HG03565 (cell line): ENCODE data around the gene RNF32.
"Not testable (repeated sequence)": the region's sequence is repeated elsewhere in the genome, so short reads cannot be mapped to it uniquely, and the experiment has no call there.

Source experiments
- ATAC-seq: cut with Tn5 transposase; IDR thresholded peaks from one replicate; pipeline ENCODE4 v1.9.1; 2021; ENCODE audit warnings: mild to moderate bottlenecking, moderate library complexity; ENCODE audit not compliant: unreplicated experiment

The RNF32 gene

DNA sequence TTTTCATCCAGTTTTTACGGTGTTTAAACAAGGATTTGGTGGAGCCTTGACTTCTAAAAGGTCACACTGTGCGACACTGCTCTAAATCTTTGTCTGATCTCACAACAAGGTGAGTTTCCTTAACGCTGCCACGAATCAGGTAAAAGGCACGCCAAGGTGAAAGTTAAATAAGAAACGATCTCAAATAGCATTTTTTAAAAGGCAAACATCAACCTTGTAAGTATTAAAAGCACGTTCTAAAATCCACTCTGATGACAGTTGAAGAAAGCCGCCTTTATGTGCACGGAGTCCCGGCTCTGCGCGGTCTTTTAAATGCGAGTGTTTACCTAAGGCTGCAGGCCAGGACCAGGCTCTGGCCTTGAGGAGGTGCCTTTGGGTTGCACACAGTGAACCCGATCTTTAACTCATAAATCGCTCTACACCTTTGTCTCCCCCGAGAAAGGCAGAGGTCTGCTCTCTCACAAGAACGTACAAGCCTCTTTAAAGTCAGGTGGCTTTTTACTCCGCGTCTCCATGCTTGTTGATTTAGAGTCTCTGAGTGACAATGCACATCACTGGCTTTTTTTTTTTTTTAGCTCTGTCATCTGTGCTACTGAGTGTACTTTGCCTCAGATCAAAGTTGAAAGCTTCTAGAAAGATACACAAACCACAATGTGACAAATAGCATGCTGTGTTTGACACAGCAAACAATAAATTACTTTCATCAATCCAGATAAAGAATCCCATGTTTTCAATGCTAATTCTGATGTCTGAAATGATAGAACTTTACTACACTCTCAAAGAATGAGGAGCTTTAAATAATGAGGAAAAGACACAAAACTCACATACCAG lies 25.9 kb upstream of the RNF32 start:
- no peak for ATAC-seq

GRCh38 chr7:156616269-156617202 lies 24.0 kb upstream of the RNF32 start:
- ATAC-seq, result no peak

GRCh38 chr7:156617215-156617614 lies 23.4 kb upstream of the RNF32 start:
- ATAC-seq, result no peak

GRCh38 chr7:156618078-156618779 lies 22.3 kb upstream of the RNF32 start:
- ATAC-seq, result no peak

- no peak for ATAC-seq
Measured at GRCh38 chr7:156618780-156619367, 21.7 kb upstream of the RNF32 start.

DNA sequence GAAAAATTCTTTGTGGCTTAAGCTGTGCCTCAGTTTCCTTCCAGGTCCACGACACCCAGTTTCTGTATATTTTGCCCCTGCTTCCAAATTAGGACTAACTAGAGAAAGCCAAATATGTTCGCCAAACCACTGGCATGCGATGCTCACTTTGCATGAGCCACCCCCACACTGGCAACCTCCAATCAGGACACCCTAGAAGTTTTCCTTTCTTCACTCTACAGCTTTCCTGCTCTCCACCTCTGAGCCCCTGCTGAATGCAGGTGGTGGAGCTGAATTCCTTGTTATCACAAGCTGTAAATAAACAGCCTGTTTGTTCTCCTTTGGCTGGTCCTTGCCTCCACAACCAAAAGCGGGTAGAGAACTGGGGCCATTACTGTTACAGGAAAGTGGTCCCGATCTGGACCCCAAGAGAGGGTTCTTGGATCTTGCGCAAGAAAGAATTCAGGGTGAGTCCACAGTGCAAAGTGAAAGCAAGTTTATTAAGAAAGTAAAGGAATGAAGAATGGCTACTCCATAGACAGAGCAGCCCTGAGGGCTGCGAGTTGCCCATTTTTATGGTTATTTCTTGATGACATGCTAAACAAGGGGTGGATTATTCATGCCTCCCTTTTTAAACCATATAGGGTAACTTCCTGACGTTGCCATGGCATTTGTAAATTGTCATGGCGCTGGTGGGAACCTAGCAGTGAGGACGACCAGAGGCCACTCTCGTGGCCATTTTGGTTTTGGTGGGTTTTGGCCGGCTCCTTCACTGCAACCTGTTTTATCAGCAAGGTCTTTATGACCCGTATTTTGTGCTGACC lies 20.9 kb upstream of the RNF32 start:
- not testable (repeated sequence) for ATAC-seq

DNA sequence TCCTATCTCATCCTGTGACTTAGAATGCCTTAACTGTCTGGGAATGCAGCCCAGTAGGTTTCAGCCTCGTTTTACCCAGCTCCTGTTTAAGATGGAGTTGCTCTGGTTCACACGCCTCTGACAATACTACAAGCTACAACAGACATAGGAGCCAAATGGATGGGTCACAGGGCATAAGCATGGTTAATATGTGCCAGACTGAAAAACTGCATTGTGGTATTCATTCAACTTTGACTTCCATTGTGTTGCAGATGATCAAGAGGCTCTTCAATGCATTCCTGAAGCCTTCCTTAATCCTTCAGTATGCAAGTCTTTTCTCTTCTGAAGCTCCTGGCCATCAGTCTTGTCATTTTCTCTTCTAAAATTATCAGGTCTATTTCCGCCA lies 20.3 kb upstream of the RNF32 start:
- ATAC-seq, result no peak

DNA sequence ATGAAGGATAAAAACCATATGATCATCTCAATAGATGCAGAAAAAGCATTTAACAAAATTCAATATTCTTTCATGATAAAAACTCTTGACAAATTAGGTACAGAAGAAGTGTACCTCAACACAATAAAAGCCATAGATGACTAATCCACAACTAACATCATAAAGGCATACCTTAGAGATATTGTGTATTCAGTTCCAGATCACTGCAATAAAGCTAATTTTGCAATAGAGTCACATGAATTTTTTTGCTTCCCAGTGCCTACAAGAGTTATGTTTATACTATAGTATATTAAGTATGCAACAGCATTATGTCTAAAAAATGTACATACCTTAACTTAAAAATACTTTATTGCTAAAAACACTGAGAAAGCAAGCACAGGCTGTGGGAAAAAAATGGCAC lies 18.9 kb upstream of the RNF32 start:
- ATAC-seq, result no peak

DNA sequence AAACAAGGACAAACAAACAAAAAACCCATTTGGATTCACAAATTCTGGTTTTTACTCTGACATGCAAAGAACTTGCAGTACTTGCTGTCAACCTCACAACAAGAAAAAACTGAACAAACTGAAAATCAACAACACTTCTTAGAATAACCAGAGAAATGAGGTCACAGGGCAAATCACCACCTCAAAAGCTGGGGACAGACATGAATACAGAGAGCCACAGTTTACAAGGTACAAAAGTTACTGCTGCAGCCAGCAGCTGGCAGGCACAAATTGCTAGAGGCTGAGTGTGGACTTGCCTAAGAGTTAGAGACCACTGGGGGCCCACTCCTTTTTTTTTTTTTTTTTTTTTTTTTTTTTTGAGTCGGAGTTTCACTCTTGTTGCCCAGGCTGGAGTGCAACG lies 15.0 kb upstream of the RNF32 start:
- ATAC-seq, result no peak

DNA sequence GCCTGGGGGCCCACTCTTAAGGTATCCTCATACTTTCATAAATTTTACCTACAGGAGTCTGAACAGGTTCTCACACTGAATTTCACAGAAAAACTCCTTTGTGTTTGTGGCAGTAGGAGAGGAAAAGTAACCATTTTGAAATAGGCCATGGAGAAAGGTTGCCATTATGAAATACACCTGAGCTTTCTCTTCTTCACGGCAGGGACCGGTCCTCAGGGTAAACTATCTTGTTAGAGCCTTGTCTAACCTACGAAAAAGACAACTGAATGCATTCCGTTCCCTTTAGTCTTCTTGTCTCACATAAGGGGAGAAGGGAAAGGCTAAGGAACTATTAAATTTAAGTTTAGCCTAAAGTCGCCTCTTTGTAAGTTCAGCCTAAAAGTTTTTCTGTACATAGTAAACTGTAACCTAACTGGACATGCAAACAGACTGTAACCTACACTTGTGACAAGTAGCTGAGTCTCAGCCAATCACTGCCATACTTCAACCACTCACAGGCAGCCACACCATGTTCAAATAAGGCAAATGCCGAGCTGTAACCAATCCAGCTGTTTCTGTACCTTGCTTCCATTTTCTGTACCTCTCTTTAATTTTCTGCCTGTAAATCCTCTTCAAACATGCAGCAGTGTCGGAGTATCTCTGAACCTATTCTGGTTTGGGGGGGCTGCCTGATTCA lies 14.2 kb upstream of the RNF32 start:
- ATAC-seq, result no peak

- ATAC-seq, result no peak
Measured at GRCh38 chr7:156628562-156628961, 12.0 kb upstream of the RNF32 start.

DNA sequence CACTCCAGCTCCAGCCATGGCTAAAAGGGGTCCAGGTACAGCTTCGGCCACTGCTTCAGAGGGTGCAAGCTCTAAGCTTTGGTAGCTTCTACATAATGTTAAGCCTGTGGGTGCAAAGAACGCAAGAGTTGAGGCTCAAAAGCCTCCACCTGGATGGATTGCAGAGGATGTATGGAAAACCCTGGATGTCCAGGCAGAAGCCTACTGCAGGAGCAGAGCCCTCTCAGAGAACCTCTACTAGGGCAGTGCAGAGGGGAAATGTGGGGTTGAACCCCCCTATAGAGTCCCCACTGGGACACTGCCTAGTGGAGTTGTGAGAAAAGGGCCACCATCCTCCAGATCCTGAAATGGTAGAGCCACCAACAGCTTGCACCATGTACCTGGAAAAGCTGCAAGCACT lies 10.7 kb upstream of the RNF32 start:
- ATAC-seq, result no peak

GRCh38 chr7:156634117-156634516 lies 6.5 kb upstream of the RNF32 start:
- no peak for ATAC-seq

DNA sequence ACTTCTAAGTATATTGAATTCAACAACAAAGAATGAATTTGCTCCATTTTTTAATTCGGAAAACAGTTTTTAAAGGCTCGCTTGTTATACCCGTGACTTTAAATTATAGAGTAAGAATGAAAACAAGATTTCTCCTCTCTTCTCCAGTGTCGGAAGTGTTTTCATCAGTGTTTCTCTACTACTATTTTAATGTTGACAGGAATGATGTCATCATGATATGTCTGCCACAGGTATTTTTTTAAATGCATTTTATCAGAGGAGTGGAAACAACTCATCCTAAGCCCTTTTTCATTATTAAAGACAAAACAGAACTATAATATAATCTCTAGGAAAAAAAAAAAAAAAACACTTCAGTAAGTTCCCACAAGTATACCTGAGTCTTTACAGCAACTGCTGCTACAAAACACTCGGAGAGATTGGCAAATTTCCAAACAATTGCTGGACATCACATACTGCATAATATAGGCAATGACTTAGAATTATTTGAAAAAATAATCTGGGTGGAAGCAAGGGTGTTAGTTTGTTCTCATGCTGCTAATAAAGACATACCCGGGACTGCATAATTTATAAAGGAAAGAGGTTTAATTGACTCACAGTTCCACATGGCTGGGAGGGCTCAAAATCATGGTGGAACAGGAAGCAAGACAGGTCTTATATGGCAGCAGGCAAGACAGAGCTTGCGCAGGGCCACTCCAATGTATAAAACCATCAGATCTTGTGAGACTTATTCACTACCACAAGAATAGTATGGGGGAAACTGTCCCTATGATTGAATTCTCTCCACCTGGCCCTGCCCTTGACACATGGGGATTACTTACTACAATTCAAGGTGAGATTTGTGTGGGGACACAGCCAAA lies 4.8 kb upstream of the RNF32 start:
- no peak for ATAC-seq

GRCh38 chr7:156637093-156637492 lies 3.5 kb upstream of the RNF32 start:
- not testable (repeated sequence) for ATAC-seq

DNA sequence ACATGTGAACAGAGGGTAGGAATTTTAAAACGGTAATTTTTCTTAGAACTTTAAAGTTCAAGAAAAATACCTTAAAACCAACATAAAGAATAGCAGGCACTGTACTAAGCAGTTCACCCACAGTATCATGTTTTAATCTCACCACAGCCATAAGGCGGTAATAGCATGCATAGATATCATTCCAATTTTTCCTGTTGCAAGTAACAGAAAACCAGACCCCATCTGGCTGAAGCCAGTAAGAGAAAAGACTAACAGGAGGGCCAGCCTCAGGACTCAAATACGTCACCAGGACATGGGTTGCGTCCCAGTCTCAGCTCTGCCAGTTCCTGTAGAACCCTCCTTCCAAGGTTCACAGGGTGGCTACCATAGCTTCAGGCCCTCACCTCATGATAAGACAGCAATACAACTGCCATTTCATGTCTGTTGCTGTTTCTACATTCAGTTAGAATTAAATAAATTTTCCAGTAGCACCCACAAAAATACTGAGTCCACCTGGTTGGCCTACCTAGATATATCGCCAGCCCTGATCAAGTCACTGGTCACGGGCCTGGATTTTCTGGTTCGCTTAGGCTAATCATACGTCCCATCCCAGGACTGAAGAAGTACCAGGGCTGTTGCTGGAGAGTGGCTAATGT lies 2.0 kb upstream of the RNF32 start:
- no peak for ATAC-seq

DNA sequence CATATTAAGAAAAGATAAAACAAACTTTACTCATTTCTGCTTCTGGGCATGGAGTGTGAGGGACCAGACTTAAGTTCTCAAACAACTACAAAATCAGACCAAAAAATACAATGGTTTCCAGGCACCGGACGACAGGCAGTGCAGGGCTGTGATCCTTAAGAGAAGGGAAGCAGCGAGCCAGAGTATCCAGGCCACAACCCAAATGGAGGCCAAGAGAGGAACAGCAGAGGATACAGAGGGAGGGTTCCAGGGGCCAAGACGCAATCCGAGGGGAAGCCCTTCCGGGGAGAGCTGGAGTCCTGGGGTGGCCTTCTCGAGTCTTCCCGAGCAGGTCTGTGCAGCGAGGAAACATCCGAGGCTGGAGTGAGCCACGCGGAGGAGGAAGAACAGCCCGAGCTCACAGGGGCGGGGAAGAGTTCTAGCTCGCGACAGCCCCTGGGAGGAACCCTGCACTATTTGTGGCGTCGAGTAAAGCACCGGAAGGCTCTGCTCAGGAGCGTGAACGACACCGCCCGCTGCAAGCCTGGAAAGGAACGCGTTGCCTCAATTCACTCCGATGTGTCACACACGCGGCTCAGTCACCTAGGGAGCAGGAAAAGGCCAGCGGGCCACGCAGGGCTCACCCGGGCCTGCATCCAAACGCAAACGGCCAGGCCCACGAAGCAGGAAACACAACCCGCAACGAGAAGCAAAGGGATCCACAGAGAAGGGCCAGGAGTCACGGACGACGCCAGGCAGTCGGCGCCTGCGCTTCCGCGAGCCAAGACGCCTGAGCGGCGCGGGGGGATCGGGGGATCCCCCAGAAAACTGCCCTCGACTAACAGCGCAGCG lies 933 bp upstream of the RNF32 start:
- ATAC-seq, result no peak
